Osteoblast (primary cell): ENCODE measurements around the gene CDH4. TPM values are rescaled to one million over a fixed set of nuclear protein-coding genes. Genes with fewer than 3 reads are reported as not detected.

Source experiments
- DNase-seq: peaks from one replicate; pipeline ENCODE4 v3.0.0; 2011; ENCODE audit warnings: low spot score, mixed read lengths; ENCODE audit not compliant: insufficient read length; ENCODE audit errors: missing footprints
- H2AFZ ChIP-seq: 2 replicates; pipeline ENCODE4 v1.6.0; 2011; ENCODE audit warnings: mild to moderate bottlenecking, low read length
- H3K27ac ChIP-seq: 2 replicates; pipeline ENCODE4 v1.5.1; 2011; ENCODE audit warnings: mild to moderate bottlenecking, low read depth, low read length, moderate library complexity
- H3K27me3 ChIP-seq: 2 replicates; pipeline ENCODE4 v1.6.0; 2012; ENCODE audit warnings: mild to moderate bottlenecking, control low read depth, inconsistent platforms, low read length, moderate library complexity; ENCODE audit not compliant: insufficient read depth
- H3K36me3 ChIP-seq: 2 replicates; pipeline ENCODE4 v1.5.1; 2011; ENCODE audit warnings: mild to moderate bottlenecking, low read length, control low read depth, moderate library complexity; ENCODE audit not compliant: insufficient read depth
- H3K4me1 ChIP-seq: 2 replicates; pipeline ENCODE4 v1.5.1; 2011; ENCODE audit warnings: mild to moderate bottlenecking, low read length, control low read depth, moderate library complexity; ENCODE audit not compliant: insufficient read depth
- H3K4me2 ChIP-seq: 2 replicates; pipeline ENCODE4 v1.6.0; 2011; ENCODE audit warnings: mild to moderate bottlenecking, low read length; ENCODE audit not compliant: insufficient read depth
- H3K4me3 ChIP-seq: fragments of 200-600 bp; sonication (generic); 3 replicates; pipeline ENCODE4 v1.5.1; 2012; ENCODE audit warnings: mild to moderate bottlenecking, low read length, inconsistent platforms; ENCODE audit not compliant: insufficient read depth
- H3K79me2 ChIP-seq: 2 replicates; pipeline ENCODE4 v1.6.0; 2012; ENCODE audit warnings: mild to moderate bottlenecking, low read length, control low read depth, inconsistent platforms; ENCODE audit not compliant: insufficient read depth
- H3K9me3 ChIP-seq: 2 replicates; pipeline ENCODE4 v1.5.1; 2011; ENCODE audit warnings: low read depth, low read length, control low read depth
- H4K20me1 ChIP-seq: 2 replicates; pipeline ENCODE4 v1.6.0; 2012; ENCODE audit warnings: mild to moderate bottlenecking, low read length, control low read depth; ENCODE audit not compliant: insufficient read depth
- CTCF ChIP-seq: IDR thresholded peaks from 2 replicates; pipeline ENCODE4 v1.5.1; 2011; ENCODE audit warnings: mild to moderate bottlenecking, low read depth, low read length, moderate library complexity; ENCODE audit errors: extremely low read depth
- total RNA-seq: library from RNA; depleted of rRNA; stranded (reverse); fragments of >200 nt; gene quantifications from 2 replicates; pipeline ENCODE4 v1.2.3, GENCODE V29; 2012

The CDH4 gene
- total RNA-seq, 1 donor = 1.1 TPM

GRCh38 chr20:61806314-61806713, 554.3 kb downstream of the CDH4 start:
- peak; percentile 32 for DNase-seq
- H3K4me2 ChIP-seq = no peak overlapping the region
- no peaks in the 10 kb centered on the region for H3K4me1 ChIP-seq
- no peaks in the 10 kb centered on the region for H3K9me3 ChIP-seq
- no peak for TF ChIP-seq CTCF
- no peak overlapping the region for H3K4me3 ChIP-seq
- no peaks in the 10 kb centered on the region for H3K36me3 ChIP-seq
- no peaks in the 10 kb centered on the region for H4K20me1 ChIP-seq
- no peak overlapping the region for H2AFZ ChIP-seq
- H3K27me3 ChIP-seq = peaks cover 10% of the 10 kb centered on the region
- no peaks in the 10 kb centered on the region for H3K79me2 ChIP-seq
- no peak overlapping the region for H3K27ac ChIP-seq

GRCh38 chr20:61806995-61807394, 554.9 kb downstream of the CDH4 start:
- Histone ChIP-seq H3K9me3 (no peaks in the 10 kb centered on the region), H3K36me3 (no peaks in the 10 kb centered on the region), H3K79me2 (no peaks in the 10 kb centered on the region), H3K4me2 (no peak overlapping the region), H3K27me3 (peaks cover 10% of the 10 kb centered on the region), H4K20me1 (no peaks in the 10 kb centered on the region), H3K4me1 (no peaks in the 10 kb centered on the region), H3K27ac (no peak overlapping the region), H2AFZ (no peak overlapping the region), H3K4me3 (no peak overlapping the region)
- peak; percentile 83 for DNase-seq
- no peak for TF ChIP-seq CTCF

GRCh38 chr20:61807471-61808160, 555.6 kb downstream of the CDH4 start:
- Histone ChIP-seq H3K9me3 (no peaks in the 10 kb centered on the region), H3K4me3 (no peak overlapping the region), H3K4me1 (no peaks in the 10 kb centered on the region), H2AFZ (no peak overlapping the region), H3K79me2 (no peaks in the 10 kb centered on the region), H3K4me2 (no peak overlapping the region), H4K20me1 (no peaks in the 10 kb centered on the region), H3K36me3 (no peaks in the 10 kb centered on the region), H3K27me3 (peaks cover 7% of the 10 kb centered on the region), H3K27ac (no peak overlapping the region)
- TF ChIP-seq CTCF = no peak
- DNase-seq = peak; percentile 80

- DNase-seq = peak; percentile 63
- Histone ChIP-seq H3K4me1 (no peaks in the 10 kb centered on the region), H3K27me3 (no peaks in the 10 kb centered on the region), H3K4me3 (no peak overlapping the region), H2AFZ (no peak overlapping the region), H3K36me3 (no peaks in the 10 kb centered on the region), H3K27ac (no peak overlapping the region), H3K9me3 (no peaks in the 10 kb centered on the region), H3K4me2 (no peak overlapping the region), H3K79me2 (no peaks in the 10 kb centered on the region), H4K20me1 (no peaks in the 10 kb centered on the region)
- TF ChIP-seq CTCF = no peak
Observed at GRCh38 chr20:61808447-61808846, 556.4 kb downstream of the CDH4 start.
